Measurements from ENCODE around the gene DPY19L2. TPM values are rescaled to one million over a fixed set of nuclear protein-coding genes. Genes with fewer than 3 reads are reported as not detected.
"Not testable (repeated sequence)": the region's sequence is repeated elsewhere in the genome, so short reads cannot be mapped to it uniquely, and the experiment has no call there.

Gene DPY19L2
- total RNA-seq, 1 donor from 2014 or later: 0.36 TPM

DNA sequence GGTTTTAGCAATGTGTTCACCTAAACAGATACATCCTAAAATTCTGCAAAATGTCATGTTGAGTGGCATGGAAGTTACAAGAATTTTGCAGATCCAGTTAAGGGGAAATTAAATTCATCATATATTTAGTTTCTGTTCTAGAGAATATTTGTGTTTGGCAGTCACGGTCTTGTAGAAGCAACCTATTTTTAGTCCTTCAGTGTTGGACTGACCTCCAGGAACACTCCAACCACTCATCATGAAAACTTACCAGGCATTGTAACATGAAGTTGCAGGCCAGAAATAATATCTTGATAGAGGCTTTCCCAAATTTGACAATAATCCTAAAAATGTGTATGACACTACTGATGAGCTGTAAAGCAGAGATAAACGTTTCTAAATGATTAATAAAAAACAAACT is 119.3 kb downstream of the DPY19L2 start:
- H3K36me3 Mint-ChIP-seq (ENCODE audit: low read depth); DNase-seq (ENCODE audit: low spot score); H3K4me3 Mint-ChIP-seq; H3K4me1 Mint-ChIP-seq (ENCODE audit: low read depth); H3K27ac Mint-ChIP-seq; H3K9me3 Mint-ChIP-seq; H3K27me3 Mint-ChIP-seq (ENCODE audit: insufficient read depth): not testable (repeated sequence)
- intact Hi-C loops (cut with micrococcal nuclease): loop anchor here (5.0 kb wide), 1 partner anchor 193 kb away; no protein-coding TSS in a partner anchor

- H3K27ac Mint-ChIP-seq; H3K4me3 Mint-ChIP-seq; H3K9me3 Mint-ChIP-seq; H3K4me1 Mint-ChIP-seq (ENCODE audit: low read depth); H3K27me3 Mint-ChIP-seq (ENCODE audit: insufficient read depth); H3K36me3 Mint-ChIP-seq (ENCODE audit: low read depth); DNase-seq (ENCODE audit: low spot score): not testable (repeated sequence)
- intact Hi-C loops (cut with micrococcal nuclease): loop anchor here (5.0 kb wide), 1 partner anchor 197 kb away; no protein-coding TSS in a partner anchor
Observed at GRCh38 chr12:63545298-63545916, 122.9 kb downstream of the DPY19L2 start.

DNA sequence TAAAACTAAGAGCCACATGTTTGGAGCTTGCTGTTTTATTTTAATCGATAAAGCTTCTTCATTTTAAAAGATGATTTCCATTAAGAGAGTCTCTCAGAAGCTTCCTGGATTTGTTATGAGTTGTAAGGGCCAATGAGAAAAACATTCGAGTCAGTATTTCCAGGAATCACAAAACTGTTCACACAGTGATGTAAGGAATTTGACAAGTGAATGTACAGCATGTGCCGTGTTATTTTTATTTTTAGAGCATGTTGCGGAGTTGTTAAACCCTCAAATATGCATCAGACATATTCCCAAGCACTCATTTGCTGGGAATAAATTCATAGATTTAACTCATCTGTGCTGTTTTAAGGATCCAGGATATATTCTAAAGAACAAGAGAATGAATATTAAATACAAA is 129.6 kb downstream of the DPY19L2 start:
- not testable (repeated sequence) for DNase-seq (ENCODE audit: low spot score); H3K27me3 Mint-ChIP-seq (ENCODE audit: insufficient read depth); H3K36me3 Mint-ChIP-seq (ENCODE audit: low read depth); H3K9me3 Mint-ChIP-seq; H3K4me1 Mint-ChIP-seq (ENCODE audit: low read depth); H3K4me3 Mint-ChIP-seq; H3K27ac Mint-ChIP-seq
- intact Hi-C loops (cut with micrococcal nuclease): loop anchor here (5.0 kb wide), 1 partner anchor 194 kb away; no protein-coding TSS in a partner anchor

- H3K36me3 Mint-ChIP-seq (ENCODE audit: low read depth); H3K4me1 Mint-ChIP-seq (ENCODE audit: low read depth); DNase-seq (ENCODE audit: low spot score); H3K27ac Mint-ChIP-seq; H3K4me3 Mint-ChIP-seq; H3K27me3 Mint-ChIP-seq (ENCODE audit: insufficient read depth); H3K9me3 Mint-ChIP-seq: not testable (repeated sequence)
- intact Hi-C loops (cut with micrococcal nuclease): loop anchor here (5.0 kb wide), 1 partner anchor 194 kb away; no protein-coding TSS in a partner anchor
Observed at GRCh38 chr12:63537838-63538237, 130.5 kb downstream of the DPY19L2 start.

DNA sequence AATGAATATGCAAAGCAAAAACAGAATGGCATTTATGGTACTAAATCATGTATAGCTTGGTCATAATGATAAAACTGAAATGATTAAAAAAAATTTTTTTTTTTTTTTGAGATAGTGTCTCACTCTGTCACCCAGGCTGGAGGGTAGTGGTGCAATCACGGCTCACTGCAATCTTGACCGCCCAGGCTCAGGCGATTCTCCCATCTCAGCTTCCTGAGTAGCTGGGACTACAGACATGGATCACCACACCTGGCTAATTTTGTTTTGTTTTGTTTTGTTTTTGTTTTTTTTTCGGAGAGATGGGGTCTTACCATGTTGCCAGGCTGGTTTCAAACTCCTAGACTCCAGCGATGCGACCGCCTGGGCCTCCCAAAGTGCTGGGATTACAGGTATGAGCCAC is 138.7 kb downstream of the DPY19L2 start:
- H3K9me3 Mint-ChIP-seq; H3K36me3 Mint-ChIP-seq (ENCODE audit: low read depth); intact Hi-C loops (cut with micrococcal nuclease); H3K4me1 Mint-ChIP-seq (ENCODE audit: low read depth); H3K27me3 Mint-ChIP-seq (ENCODE audit: insufficient read depth); DNase-seq (ENCODE audit: low spot score); H3K27ac Mint-ChIP-seq; H3K4me3 Mint-ChIP-seq: not testable (repeated sequence)

- no peaks in the 10 kb centered on the region for H3K9me3 Mint-ChIP-seq
- H3K4me1 Mint-ChIP-seq (ENCODE audit: low read depth): no peaks in the 10 kb centered on the region
- H3K4me3 Mint-ChIP-seq: no peak overlapping the region
- intact Hi-C loops (cut with micrococcal nuclease): no loop called here
- no peaks in the 10 kb centered on the region for H3K27me3 Mint-ChIP-seq (ENCODE audit: insufficient read depth)
- no peak overlapping the region for H3K27ac Mint-ChIP-seq
- DNase-seq (ENCODE audit: low spot score): no peak
- no peaks in the 10 kb centered on the region for H3K36me3 Mint-ChIP-seq (ENCODE audit: low read depth)
Observed at GRCh38 chr12:63525831-63526230, 142.5 kb downstream of the DPY19L2 start.

DNA sequence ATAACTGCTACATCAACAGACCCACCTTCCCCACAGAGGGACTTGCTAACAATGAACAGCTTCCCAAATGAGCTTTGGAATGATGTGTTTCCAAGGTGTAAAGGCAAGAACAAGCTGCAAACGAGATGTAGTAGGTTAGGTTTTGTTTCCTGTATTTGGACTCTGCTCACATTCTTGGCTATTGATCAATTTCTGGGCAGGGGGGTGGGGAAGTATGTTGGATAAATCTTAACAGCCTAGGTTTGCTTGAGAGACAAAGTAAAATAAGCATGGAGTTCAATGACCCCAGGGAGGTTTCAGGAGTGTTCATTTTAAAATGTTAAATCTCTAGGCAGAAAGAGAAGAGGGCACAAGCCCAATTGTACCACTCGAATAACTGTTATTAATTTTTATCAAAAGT is 146.6 kb downstream of the DPY19L2 start:
- Mint-ChIP-seq H3K27me3 (ENCODE audit: insufficient read depth) (no peaks in the 10 kb centered on the region), H3K36me3 (ENCODE audit: low read depth) (no peaks in the 10 kb centered on the region), H3K4me1 (ENCODE audit: low read depth) (no peaks in the 10 kb centered on the region), H3K4me3 (no peak overlapping the region), H3K27ac (no peak overlapping the region), H3K9me3 (no peaks in the 10 kb centered on the region)
- no peak for DNase-seq (ENCODE audit: low spot score)
- intact Hi-C loops (cut with micrococcal nuclease): no loop called here

Other genes with a start within 250 kb of the DPY19L2 start
- 26.5 and 27.3 TPM in 2 replicates for gene RXYLT1, start 111.4 kb upstream of the DPY19L2 start, total RNA-seq
- gene SRGAP1, start 176.2 kb upstream of the DPY19L2 start, total RNA-seq: 0.03 and 0.05 TPM in 2 replicates

Data from activated T-helper 1 cell treated with anti-CD3 and anti-CD28 coated beads, Interleukin-12 subunit alpha, Interleukin-12 subunit beta, Interleukin-2, Interleukin-4 antibody, amounts not matched to agents 30 ng/mL and 10 ng/mL and 1 ng/mL, durations not matched to agents 14 hours and 24 hours and 36 hours (primary cell).